ENCODE data around the gene COL5A2. TPM values are rescaled to one million over a fixed set of nuclear protein-coding genes. Genes with fewer than 3 reads are reported as not detected.

The COL5A2 gene
- total RNA-seq, 1 donor from 2014 or later, result 23.7 TPM

DNA sequence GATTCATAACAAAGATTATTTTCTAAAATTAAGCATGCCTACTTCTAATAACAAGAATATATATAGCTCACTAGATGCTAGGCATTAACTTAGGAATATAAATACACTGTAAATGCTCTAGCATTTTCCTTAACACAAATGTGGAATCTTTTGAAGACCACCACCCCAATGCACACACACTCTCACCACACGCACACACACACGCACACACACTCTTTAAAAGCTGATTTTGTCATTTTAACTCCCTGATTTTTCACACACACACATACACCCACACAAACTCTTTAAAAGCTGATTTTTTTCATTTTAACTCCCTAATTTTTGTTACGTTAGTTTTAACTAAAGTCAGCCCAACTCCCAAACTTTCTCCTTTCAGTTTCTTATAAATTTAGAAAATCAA, 3.0 kb downstream of the COL5A2 start:
- Mint-ChIP-seq H3K4me1 (ENCODE audit: low read depth, unreplicated experiment) (peaks cover 25% of the 10 kb centered on the region), H3K4me3 (ENCODE audit: unreplicated experiment) (no peak overlapping the region), H3K36me3 (ENCODE audit: unreplicated experiment) (no peaks in the 10 kb centered on the region), H3K9me3 (ENCODE audit: unreplicated experiment) (no peaks in the 10 kb centered on the region), H3K27me3 (ENCODE audit: unreplicated experiment) (no peaks in the 10 kb centered on the region), H3K27ac (ENCODE audit: unreplicated experiment) (no peak overlapping the region)
- no peak for DNase-seq
- TF ChIP-seq, protein P1, sequence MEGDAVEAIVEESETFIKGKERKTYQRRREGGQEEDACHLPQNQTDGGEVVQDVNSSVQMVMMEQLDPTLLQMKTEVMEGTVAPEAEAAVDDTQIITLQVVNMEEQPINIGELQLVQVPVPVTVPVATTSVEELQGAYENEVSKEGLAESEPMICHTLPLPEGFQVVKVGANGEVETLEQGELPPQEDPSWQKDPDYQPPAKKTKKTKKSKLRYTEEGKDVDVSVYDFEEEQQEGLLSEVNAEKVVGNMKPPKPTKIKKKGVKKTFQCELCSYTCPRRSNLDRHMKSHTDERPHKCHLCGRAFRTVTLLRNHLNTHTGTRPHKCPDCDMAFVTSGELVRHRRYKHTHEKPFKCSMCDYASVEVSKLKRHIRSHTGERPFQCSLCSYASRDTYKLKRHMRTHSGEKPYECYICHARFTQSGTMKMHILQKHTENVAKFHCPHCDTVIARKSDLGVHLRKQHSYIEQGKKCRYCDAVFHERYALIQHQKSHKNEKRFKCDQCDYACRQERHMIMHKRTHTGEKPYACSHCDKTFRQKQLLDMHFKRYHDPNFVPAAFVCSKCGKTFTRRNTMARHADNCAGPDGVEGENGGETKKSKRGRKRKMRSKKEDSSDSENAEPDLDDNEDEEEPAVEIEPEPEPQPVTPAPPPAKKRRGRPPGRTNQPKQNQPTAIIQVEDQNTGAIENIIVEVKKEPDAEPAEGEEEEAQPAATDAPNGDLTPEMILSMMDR (IDR thresholded peaks at IDR 0.05; ENCODE audit: partially characterized antibody, unreplicated experiment), result no peak

DNA sequence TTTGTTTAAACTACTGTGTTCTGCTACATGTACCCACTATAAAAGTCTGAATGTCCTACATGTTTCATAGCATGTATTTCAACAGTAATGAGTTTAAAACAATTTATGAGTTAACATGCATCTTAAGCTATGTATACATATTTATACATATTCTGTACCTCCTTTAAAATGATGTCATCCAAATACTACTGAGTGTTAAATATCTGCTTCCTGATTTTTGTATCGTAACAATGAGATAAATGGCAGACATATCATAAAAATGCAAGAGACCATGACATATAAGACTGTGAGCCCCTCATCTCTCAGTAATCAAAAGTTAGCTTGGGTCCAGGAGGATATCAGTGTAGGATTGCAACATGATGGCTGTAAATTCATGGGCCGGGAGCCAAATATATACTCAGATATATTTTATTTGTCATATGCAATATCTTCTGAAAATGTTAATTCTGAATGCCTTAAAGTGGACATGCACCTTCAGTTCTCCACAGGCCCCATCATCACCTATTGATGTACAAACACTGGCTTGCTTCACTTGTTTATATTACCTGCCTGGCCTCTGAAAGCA, 3.6 kb downstream of the COL5A2 start:
- no peaks in the 10 kb centered on the region for H3K27me3 Mint-ChIP-seq (ENCODE audit: unreplicated experiment)
- TF ChIP-seq, protein P1 (IDR thresholded peaks at IDR 0.05; ENCODE audit: partially characterized antibody, unreplicated experiment), result no peak
- no peaks in the 10 kb centered on the region for H3K36me3 Mint-ChIP-seq (ENCODE audit: unreplicated experiment)
- H3K27ac Mint-ChIP-seq (ENCODE audit: unreplicated experiment), result no peak overlapping the region
- DNase-seq, result no peak
- no peaks in the 10 kb centered on the region for H3K9me3 Mint-ChIP-seq (ENCODE audit: unreplicated experiment)
- H3K4me3 Mint-ChIP-seq (ENCODE audit: unreplicated experiment), result no peak overlapping the region
- peaks cover 20% of the 10 kb centered on the region for H3K4me1 Mint-ChIP-seq (ENCODE audit: low read depth, unreplicated experiment)

DNA sequence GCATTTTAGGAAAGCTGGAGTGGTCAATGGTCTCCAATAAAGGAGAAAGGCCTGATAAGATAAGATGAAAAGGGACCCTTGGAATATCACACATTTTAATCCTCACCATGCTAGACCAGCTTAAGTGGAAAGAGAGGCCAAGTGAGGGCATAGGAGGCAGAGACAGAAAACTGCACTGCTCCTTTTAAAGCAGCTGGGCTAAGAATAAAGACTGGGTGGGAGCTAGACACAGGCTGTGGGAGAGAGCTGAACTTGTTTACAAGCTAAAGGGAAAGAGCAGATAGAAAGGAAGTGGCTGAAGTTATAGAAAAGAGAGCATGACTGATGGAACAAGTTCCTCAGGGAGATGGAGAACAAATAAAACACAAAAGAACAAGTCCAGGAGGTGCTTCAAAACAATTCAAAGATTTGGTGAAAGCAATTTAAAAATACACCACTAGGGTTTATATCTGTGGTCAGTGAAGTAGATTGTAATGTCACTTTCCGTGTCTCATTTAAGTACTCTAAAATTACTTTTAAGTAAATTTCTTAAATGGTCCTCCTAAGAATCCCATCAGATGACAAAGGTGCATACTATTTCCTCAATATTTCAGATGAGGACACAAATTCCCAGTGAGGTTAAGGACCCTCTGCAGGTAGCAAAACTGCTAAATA, 7.5 kb downstream of the COL5A2 start:
- H3K27me3 Mint-ChIP-seq (ENCODE audit: unreplicated experiment), result no peaks in the 10 kb centered on the region
- no peaks in the 10 kb centered on the region for H3K9me3 Mint-ChIP-seq (ENCODE audit: unreplicated experiment)
- peaks cover 4% of the 10 kb centered on the region for H3K4me1 Mint-ChIP-seq (ENCODE audit: low read depth, unreplicated experiment)
- TF ChIP-seq, protein P1 (IDR thresholded peaks at IDR 0.05; ENCODE audit: partially characterized antibody, unreplicated experiment), result no peak
- DNase-seq, result no peak
- H3K27ac Mint-ChIP-seq (ENCODE audit: unreplicated experiment), result no peak overlapping the region
- no peaks in the 10 kb centered on the region for H3K36me3 Mint-ChIP-seq (ENCODE audit: unreplicated experiment)
- no peak overlapping the region for H3K4me3 Mint-ChIP-seq (ENCODE audit: unreplicated experiment)

DNA sequence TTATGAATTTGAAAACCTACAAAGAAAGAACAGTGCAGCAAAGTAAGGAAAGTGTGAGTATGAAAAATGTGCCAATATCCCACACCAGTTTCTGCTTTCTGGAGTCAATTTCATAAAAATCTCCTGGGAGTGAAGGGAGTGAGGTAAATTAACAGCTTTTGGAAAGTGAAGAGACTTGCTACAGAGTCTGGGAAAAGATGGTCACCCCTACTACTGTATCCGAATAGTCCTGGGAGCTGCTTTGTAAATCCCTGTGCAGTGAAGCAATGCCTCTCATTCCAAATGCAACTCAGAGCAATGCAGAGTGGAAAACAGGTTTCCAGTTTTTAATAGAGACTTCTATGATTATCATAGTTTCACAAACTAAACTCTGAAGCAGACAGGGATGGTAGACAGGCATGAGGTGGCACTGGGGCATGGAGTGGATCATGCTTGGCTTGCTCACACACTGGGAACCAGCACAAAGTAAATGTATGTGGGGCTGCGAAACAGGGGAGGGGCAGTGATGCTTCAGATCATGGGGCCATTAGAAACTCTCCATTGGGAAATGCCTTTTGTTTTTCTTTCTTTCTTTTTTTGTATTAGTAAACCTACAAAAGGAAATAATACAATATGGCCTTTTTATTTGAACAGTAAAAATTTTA, 10.6 kb downstream of the COL5A2 start:
- no peaks in the 10 kb centered on the region for H3K36me3 Mint-ChIP-seq (ENCODE audit: unreplicated experiment)
- DNase-seq, result no peak
- H3K4me1 Mint-ChIP-seq (ENCODE audit: low read depth, unreplicated experiment), result peaks cover 4% of the 10 kb centered on the region
- no peaks in the 10 kb centered on the region for H3K9me3 Mint-ChIP-seq (ENCODE audit: unreplicated experiment)
- TF ChIP-seq, protein P1 (IDR thresholded peaks at IDR 0.05; ENCODE audit: partially characterized antibody, unreplicated experiment), result no peak
- no peaks in the 10 kb centered on the region for H3K27me3 Mint-ChIP-seq (ENCODE audit: unreplicated experiment)
- no peak overlapping the region for H3K4me3 Mint-ChIP-seq (ENCODE audit: unreplicated experiment)
- H3K27ac Mint-ChIP-seq (ENCODE audit: unreplicated experiment), result no peak overlapping the region
